Left renal cortex interstitium (tissue), 4 donors: ENCODE results near the gene GUK1. TPM values are rescaled to one million over a fixed set of nuclear protein-coding genes. Genes with fewer than 3 reads are reported as not detected.
"Not testable (repeated sequence)": the region's sequence is repeated elsewhere in the genome, so short reads cannot be mapped to it uniquely, and the experiment has no call there.

Source experiments
- DNase-seq, 4 donors: peaks; one replicate each; pipeline ENCODE4 v3.0.0-alpha.2; 2013; ENCODE audit warnings: low read depth in 4 of 4, low spot score in 2 of 4, missing footprints in 1 of 4
- polyA plus RNA-seq, 4 donors: library from polyadenylated mRNA; unstranded; fragments of 120-200 nt; gene quantifications; one replicate each; pipeline ENCODE4 v1.2.1, GENCODE V29; 2013; ENCODE audit not compliant: insufficient read length in 4 of 4

Gene GUK1
- polyA plus RNA-seq, 4 donors: 107 to 169 (median 142) TPM

DNA sequence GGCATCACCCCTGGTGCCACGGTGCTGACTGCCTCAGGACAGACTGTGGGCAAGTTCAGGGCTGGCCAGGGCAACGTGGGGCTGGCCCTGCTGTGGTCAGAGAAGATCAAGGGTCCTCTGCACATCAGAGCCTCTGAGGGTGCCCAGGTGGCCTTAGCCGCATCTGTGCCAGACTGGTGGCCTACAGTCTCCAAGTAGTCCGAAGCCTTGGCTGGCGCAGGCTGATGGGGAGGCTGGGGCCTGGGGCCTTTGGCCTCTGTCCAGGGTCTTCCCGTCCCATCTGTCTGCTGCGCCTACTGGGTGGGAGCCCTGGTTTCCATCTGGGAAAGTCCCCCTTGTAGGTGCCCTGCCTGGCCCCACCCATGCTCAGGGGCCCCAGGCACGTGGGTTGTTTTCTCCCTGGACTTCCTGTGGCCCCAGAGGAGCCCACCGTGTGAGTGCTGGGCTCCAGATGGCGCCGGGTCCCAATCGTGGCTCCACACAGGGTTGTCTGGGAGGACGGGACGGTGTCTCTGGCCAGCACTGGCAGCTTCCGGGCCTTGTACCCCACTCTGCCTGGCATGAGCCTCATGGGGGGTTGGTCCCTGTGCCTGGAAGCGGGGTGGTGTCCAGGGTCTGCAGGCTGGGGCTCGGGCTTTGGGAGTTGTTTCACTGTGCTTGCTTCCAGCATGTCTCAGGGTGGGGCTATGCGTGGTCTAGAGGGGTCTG is 35.4 kb downstream of the GUK1 start:
- DNase-seq: no peak

DNA sequence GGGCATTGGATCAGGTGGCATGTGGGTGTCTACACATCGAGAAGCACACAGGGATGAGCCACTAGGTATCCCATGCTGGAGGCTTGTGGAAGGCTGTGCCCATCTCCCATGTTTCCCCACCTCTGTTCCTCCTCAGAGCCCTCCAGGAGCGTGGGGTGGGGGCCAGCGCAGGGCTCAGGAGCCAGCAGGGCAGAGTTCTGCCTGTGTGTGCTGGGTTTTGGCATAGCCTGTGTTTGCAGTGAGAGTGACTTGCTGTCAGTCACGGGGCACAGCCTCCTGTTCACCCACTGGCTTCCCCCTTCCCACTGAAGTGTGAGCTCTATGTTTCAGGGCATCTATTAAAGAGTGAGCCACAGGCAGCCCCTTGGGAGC is 35.9 kb downstream of the GUK1 start:
- no peak for DNase-seq

DNA sequence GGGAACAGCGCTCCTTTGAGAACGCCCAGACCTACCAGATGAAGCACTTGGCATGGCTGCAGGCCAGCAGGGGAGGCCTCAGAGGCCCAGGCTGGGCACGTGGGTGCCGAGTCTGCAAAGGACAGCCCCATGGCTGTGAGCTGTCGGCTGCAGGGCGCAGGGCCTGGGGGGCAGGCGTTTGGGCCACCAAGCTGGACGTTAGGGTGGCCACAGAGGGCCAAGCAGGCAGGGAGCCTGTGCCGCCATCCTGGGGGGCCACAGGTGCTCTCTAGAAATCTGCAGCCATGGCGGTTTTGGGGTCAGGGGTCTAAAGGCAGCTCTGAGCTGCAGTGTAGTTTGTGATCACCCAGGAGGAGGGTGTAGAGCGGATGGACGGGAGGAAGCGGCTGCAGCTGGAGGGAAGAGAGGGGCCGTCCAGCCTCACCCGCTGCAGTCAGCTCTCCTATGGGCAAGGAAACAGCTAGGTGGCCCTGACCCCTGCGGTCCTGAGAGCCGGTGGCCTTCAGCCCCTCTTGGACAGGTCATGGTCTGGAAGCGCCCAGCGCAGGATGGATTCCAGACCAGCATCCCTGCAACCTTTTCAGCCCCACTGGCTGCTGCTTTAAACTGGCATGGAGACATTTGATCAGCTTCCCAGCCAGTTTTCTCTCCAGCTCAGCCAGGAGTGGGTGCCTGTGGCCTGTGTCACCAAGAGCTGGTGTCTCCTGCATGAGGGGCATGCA is 36.5 kb downstream of the GUK1 start:
- no peak for DNase-seq

GRCh38 chr1:228177183-228177475 is 37.0 kb downstream of the GUK1 start:
- DNase-seq: no peak

- no peak for DNase-seq
Observed at GRCh38 chr1:228177721-228178710, 37.9 kb downstream of the GUK1 start.

GRCh38 chr1:228178737-228179684 is 38.9 kb downstream of the GUK1 start:
- no peak for DNase-seq

DNA sequence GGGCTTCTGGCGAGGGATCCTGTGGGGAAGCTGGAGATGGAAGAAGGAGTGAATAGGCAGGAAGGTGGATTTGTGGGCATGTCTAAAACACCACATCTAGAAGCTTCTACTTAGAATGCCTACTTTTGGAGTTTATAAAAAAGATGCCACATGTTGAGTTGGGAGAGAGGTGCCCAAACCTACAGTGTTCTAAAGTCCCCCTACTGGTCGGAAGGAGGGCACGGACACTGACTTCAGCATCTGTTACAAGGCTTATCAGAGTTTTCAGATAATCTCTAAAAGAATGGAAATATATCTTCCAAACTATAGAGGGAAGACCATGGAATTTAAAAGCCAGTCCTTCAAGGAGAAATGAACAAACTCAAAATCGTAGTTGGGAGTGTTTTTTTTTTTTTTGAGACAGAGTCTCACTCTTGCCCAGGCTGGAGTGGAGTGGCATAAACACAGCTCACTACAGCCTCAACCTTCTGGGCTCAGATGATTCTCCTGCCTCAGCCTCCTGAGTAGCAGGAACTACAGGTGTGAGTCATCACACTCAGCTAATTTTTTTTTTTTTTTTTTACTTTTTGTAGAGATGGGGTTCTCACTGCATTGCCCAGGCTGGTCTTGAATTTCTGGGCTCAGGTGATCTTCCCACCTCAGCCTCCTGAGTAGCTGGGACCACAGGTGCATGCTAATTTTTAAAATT is 40.3 kb downstream of the GUK1 start:
- DNase-seq: no peak

- no peak for DNase-seq
Observed at GRCh38 chr1:228180959-228181644, 41.0 kb downstream of the GUK1 start.

DNA sequence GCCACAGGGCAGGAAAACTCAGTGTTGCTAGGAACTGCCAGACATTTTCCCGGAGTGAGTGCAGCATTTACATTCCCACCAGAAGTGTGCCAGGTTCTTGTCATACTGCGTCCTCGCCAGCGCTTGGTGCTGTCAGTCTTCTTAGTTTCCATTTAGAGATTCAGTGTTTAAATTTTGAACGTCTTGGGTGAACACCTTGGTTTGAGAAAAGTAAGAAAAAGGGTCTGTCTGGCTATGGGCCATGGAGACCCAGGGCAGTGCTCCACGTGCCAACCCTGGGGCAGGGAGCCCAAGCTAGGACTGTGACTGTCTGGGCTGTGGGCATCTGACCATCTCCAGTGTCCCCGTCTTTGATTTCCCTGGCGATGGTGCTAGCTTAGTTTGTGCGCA is 41.6 kb downstream of the GUK1 start:
- DNase-seq: no peak

- DNase-seq: no peak
Observed at GRCh38 chr1:228182296-228183030, 42.4 kb downstream of the GUK1 start.

- no peak for DNase-seq
Observed at GRCh38 chr1:228184152-228184551, 44.1 kb downstream of the GUK1 start.

DNA sequence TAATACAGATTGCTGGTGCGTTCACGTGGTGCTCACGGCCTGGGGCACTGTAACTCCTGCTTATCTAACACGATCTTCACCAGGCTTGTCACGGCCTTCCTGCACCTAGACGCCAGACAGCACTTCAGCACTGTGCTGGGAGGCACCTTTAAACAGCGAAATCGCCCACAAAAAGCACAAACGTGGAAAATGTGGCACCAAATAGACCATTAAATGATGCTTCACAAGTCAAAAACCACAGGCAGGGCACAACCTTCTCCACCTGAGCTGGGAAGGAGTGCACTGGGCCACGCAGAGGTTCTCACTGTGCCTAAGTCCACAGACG is 45.5 kb downstream of the GUK1 start:
- no peak for DNase-seq

- DNase-seq: not testable (repeated sequence)
Observed at GRCh38 chr1:228188249-228188648, 48.2 kb downstream of the GUK1 start.

GRCh38 chr1:228190182-228190581 is 50.1 kb downstream of the GUK1 start:
- DNase-seq: no peak

DNA sequence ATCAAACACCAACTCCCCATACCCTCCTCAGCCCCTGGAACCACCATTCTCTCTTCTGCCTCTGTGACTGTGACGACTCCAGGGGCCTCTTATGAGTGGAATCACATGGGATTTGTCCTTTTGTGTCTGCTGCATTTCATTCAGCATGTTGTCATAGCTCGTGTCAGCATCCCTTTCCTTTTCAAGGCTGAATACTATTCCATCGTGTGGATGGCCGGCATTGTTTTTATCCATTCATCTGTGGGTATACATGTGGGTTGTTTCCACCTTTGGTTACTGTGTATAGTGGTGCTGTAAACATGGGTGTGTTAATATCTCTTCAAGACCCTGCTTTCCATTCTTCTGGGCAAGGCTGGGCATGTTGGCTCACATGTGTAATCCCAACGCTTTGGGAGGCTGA is 50.7 kb downstream of the GUK1 start:
- DNase-seq: no peak

DNA sequence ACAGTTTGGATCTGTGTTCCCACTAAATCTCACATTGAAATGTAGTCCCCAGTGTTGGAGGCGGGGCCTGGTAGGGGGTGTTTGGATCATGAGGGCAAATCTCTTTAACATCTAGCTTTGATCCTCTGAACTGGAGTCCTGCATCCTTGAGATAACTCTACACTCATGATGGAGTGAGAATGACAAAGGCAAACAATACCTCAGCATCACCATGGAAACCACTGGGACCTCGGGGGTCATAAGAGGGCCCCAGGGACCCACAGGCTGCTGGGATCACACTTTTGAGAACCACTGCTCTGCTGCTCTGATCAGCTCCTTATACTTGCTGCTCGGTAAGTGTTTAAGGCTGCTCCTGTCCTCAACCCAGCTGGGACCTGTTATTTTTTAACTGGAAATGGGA is 54.4 kb downstream of the GUK1 start:
- DNase-seq: no peak

DNA sequence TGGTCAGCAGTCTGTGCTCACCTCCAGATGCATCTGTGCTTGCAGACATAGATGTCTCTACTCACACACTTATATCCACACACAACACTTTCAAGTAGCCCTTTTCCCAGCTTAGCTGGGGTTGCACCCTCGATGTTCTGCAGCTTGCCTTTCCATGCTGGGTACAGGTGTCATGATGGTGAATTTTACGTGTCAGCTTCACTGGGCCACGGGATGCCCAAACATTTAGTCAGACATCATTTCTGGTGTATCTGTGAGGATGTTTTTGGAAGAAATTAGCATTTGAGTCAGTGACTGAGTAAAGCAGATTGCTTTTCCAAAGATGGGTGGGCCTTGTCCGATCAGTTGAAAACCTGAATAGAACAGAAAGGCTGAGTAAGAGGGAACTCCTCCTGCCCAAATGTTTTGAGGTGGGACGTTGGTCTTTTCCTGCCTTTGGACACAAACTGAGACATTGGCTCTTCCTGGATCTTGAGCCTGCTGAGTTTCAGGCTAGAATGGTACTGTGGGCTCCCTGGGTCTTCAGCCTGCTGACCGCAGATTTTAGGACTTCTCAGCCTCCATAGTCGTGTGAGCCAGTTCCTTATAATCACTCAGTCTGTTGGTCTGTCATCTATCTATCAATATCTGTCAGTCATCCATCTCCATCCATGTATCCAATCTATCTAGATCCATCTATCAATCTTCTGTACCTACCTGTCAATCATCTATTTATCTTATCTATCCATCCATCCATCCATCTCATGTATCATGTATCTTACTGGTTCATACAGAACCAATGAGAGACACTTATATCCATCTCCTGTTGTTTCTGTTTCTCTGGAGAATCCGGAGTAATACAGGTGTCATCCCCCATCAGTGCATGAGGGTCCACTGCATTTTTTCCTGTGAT is 55.1 kb downstream of the GUK1 start:
- no peak for DNase-seq
